Heart right ventricle (tissue), 16 donors: ENCODE data around the gene PKD1L1. TPM values are rescaled to one million over a fixed set of nuclear protein-coding genes. Genes with fewer than 3 reads are reported as not detected.

ENCODE experiments used
- ATAC-seq, 8 donors: fragments of 200-7000 bp; cut with Tn5 transposase; one replicate each; pipeline ENCODE4 v1.9.1; 2020; ENCODE audit warnings: mild to moderate bottlenecking in 8 of 8, moderate library complexity in 8 of 8, moderate number of reproducible peaks in 1 of 8
- DNase-seq, 2 donors: peaks; one replicate each; pipeline ENCODE4 v3.0.0-alpha.2; 2020
- H3K27ac ChIP-seq, 10 donors: fragments of 200-600 bp; sonication (generic) in 2 of 10; one replicate each; pipeline versions ENCODE4 v1.5.0 to v1.8.0; 2020 to 2022; ENCODE audit warnings: mild to moderate bottlenecking in 3 of 10
- H3K27me3 ChIP-seq, 7 donors: fragments of 200-600 bp; one replicate each; pipeline ENCODE4 v1.8.0; 2021 to 2022; ENCODE audit warnings: mild to moderate bottlenecking in 2 of 7
- H3K36me3 ChIP-seq, 9 donors: fragments of 200-600 bp; sonication (generic) in 1 of 9; one replicate each; pipeline versions ENCODE4 v1.5.0 to v1.8.0; 2020 to 2022; ENCODE audit warnings: mild to moderate bottlenecking in 2 of 9
- H3K4me1 ChIP-seq, 9 donors: fragments of 200-600 bp; sonication (generic) in 1 of 9; one replicate each; pipeline versions ENCODE4 v1.5.0 to v1.8.0; 2020 to 2022; ENCODE audit warnings: mild to moderate bottlenecking in 4 of 9
- H3K4me3 ChIP-seq, 10 donors: fragments of 200-600 bp; sonication (generic) in 2 of 10; one replicate each; pipeline versions ENCODE4 v1.5.0 to v1.8.0; 2020 to 2022; ENCODE audit warnings: mild to moderate bottlenecking in 7 of 10, moderate library complexity in 2 of 10
- H3K9me3 ChIP-seq, 11 donors: fragments of 200-600 bp in 10 of 11; sonication (generic) in 2 of 11; one replicate each; pipeline versions ENCODE4 v1.5.0 to v1.8.0; 2013 to 2022; ENCODE audit warnings: mild to moderate bottlenecking in 2 of 11, control low read depth in 1 of 11, moderate library complexity in 1 of 11
- CTCF ChIP-seq, 9 donors: fragments of 200-600 bp; sonication (generic) in 2 of 9; IDR thresholded peaks; one replicate each; pipeline versions ENCODE4 v1.5.0 to v1.8.0; 2021 to 2022; ENCODE audit warnings: antibody characterized with exemption in 9 of 9, mild to moderate bottlenecking in 5 of 9, moderate library complexity in 1 of 9
- WGBS, 2 donors: extraction: QIAGEN DNeasy Blood & Tissue Kit; methylation state at CpG; one replicate each; pipeline ENCODE4 v1.1.7; 2013; ENCODE audit warnings: inconsistent platforms in 1 of 2; 5-methylcytosine and 5-hydroxymethylcytosine counted together
- intact Hi-C, 10 donors: fragments of 100-400 bp; cut with DNase I; formaldehyde crosslinking; loops; one replicate each; pipeline versions ENCODE4 v1.11.1 to v1.14.2; 2022
- polyA plus RNA-seq, 2 donors: library from polyadenylated mRNA; stranded (reverse); fragments of 200-250 nt; gene quantifications; one replicate each; pipeline ENCODE4 v1.2.3, GENCODE V29; 2013
- total RNA-seq, 10 donors: library from RNA; stranded (reverse); fragmentation: NEBNext Ultra II Directional in 3 of 10; extraction: Animal tissue kit (Norgen Biotek cat#: 25700) in 3 of 10; gene quantifications; one replicate each; pipeline versions ENCODE4 v1.2.1 to v1.2.4, GENCODE V29; 2021 to 2023
- donor health status: Arrhythmogenic right ventricular cardiomyopathy.
- donor health status: ischemic (EF 13 %, LVEDD 7.1; RV severe dilation, severe dysfunction).
- donor health status: healthy with polysubstance abuse.
- donor health status: DM: no; HTN: yes; CAD: no.
- donor health status: DM: no; HTN: no; CAD: no.
- donor health status: ischemic (EF 25% LVEDD 6.9; RV normal size, moderate dysfunction).
- donor health status: ischemic (EF 25% LVEDD 5.7; RV mildly dilated, moderate dysfunction).
- donor health status: healthy.
- donor health status: DM: yes; HTN: yes; CAD: no.
- donor health status: Ischemic cardiomyopathy.
- donor health status: ischemic (EF 35%, LVEDD 5.7; RV mildly dilated, moderate dysfunction).
- donor health status: nonischemic (EF 11% LVEDD 7.7; RV severe dilation, severe dysfunction).
- donor health status: DM: yes; HTN: yes; CAD: no.
- donor health status: PGD.
- donor health status: ischemic (EF 29% LVEDD 5.4; RV normal size, mild dysfunction).
- donor health status: nonischemic (EF 23%, LVEDD 6.1; RV moderate dilation, normal function).

PKD1L1 gene
- total and polyA plus RNA-seq, 12 donors: 1.5 to 4.7 (median 2.4) TPM

- DNase-seq: no peak
- 58 to 63% methylated on average over 3 of the region's 3 CpGs for WGBS, 2 donors
Measured at GRCh38 chr7:47792521-47793121, 155.6 kb downstream of the PKD1L1 start.

GRCh38 chr7:47791682-47792081, 156.6 kb downstream of the PKD1L1 start:
- intact Hi-C loops: loop anchor here in 2 of 10 donors (10.0 kb wide), 1 partner anchor 173 kb away; no protein-coding TSS in a partner anchor
- 82 to 85% methylated on average over 4 of the region's 4 CpGs for WGBS, 2 donors
- Histone ChIP-seq H3K36me3 (peaks cover 0 to 7% (median 0%) of the 10 kb centered on the region in 9 donors), H3K9me3 (no peaks in the 10 kb centered on the region), H3K4me1 (peaks cover 0 to 6% (median 0%) of the 10 kb centered on the region in 9 donors), H3K4me3 (no peak overlapping the region), H3K27me3 (no peaks in the 10 kb centered on the region), H3K27ac (no peak overlapping the region)
- no peak for DNase-seq
- ATAC-seq: no peak
- no peak for TF ChIP-seq CTCF (IDR thresholded peaks at IDR 0.05)

More at GRCh38 chr7:47792521-47793121, 155.6 kb downstream of the PKD1L1 start:
- Histone ChIP-seq H3K27me3 (no peaks in the 10 kb centered on the region), H3K4me1 (no peaks in the 10 kb centered on the region), H3K4me3 (no peak overlapping the region), H3K36me3 (peaks cover 0 to 7% (median 0%) of the 10 kb centered on the region in 9 donors), H3K27ac (no peak overlapping the region), H3K9me3 (no peaks in the 10 kb centered on the region)
- TF ChIP-seq CTCF (IDR thresholded peaks at IDR 0.05): peak; percentile 24 to 73 (median 54)
- intact Hi-C loops: loop anchor here in 2 of 10 donors (10.0 kb wide), 1 partner anchor 172 kb away; no protein-coding TSS in a partner anchor
- ATAC-seq: peak in 2 of 8 donors; percentile 63 to 73

- H3K4me3 ChIP-seq: no peak overlapping the region
- H3K36me3 ChIP-seq: peaks cover 0 to 7% (median 0%) of the 10 kb centered on the region in 9 donors
- no peak for TF ChIP-seq CTCF (IDR thresholded peaks at IDR 0.05)
- intact Hi-C loops: no loop called here
- no peak for ATAC-seq
- H3K27ac ChIP-seq: no peak overlapping the region
- WGBS, 2 donors: 98 to 99% methylated on average over 4 of the region's 4 CpGs
- peaks cover 0 to 40% (median 7%) of the 10 kb centered on the region in 9 donors for H3K4me1 ChIP-seq
- DNase-seq: no peak
- H3K9me3 ChIP-seq: no peaks in the 10 kb centered on the region
- no peaks in the 10 kb centered on the region for H3K27me3 ChIP-seq
Measured at GRCh38 chr7:47788083-47788482, 160.2 kb downstream of the PKD1L1 start.

GRCh38 chr7:47787249-47788069, 160.8 kb downstream of the PKD1L1 start:
- TF ChIP-seq CTCF (IDR thresholded peaks at IDR 0.05): no peak
- 78 to 85% methylated on average over 9 of the region's 9 CpGs for WGBS, 2 donors
- intact Hi-C loops: no loop called here
- Histone ChIP-seq H3K4me1 (peaks cover 0 to 44% (median 7%) of the 10 kb centered on the region in 9 donors), H3K36me3 (peaks cover 0 to 7% (median 0%) of the 10 kb centered on the region in 9 donors), H3K27me3 (no peaks in the 10 kb centered on the region), H3K4me3 (no peak overlapping the region), H3K27ac (peak overlapping the region in 1 of 10 donors; percentile 65), H3K9me3 (no peaks in the 10 kb centered on the region)
- ATAC-seq (no peak), DNase-seq (no peak)
